Measurements from ENCODE around the gene KLF13. TPM values are rescaled to one million over a fixed set of nuclear protein-coding genes. Genes with fewer than 3 reads are reported as not detected.

The KLF13 gene
- polyA plus RNA-seq, 1 experiment, result 16.8 TPM

GRCh38 chr15:31402003-31402402 is 75.4 kb downstream of the KLF13 start:
- CTCF ChIA-PET, result no interaction called here
- TF ChIP-seq CTCF (IDR thresholded peaks at IDR 0.05; ENCODE audit: low read depth, low read length), result no peak
- Histone ChIP-seq H3K27me3 (ENCODE audit: control insufficient read depth, insufficient read depth, low read length) (no peaks in the 10 kb centered on the region), H3K9me3 (ENCODE audit: control insufficient read depth, insufficient read depth, low read length) (peaks cover 3% of the 10 kb centered on the region; the same call in 1 of the 2 replicates), H3K27ac (ENCODE audit: low read depth, low read length) (no peak overlapping the region), H3K4me3 (ENCODE audit: low read depth, low read length) (no peak overlapping the region)
- no peak for DNase-seq (ENCODE audit: low read depth, low spot score)
- POLR2A ChIA-PET, result interaction anchor here (0.7 kb wide), 1 partner anchor 36 kb away, joined by 3 read pairs; no protein-coding TSS in a partner anchor

DNA sequence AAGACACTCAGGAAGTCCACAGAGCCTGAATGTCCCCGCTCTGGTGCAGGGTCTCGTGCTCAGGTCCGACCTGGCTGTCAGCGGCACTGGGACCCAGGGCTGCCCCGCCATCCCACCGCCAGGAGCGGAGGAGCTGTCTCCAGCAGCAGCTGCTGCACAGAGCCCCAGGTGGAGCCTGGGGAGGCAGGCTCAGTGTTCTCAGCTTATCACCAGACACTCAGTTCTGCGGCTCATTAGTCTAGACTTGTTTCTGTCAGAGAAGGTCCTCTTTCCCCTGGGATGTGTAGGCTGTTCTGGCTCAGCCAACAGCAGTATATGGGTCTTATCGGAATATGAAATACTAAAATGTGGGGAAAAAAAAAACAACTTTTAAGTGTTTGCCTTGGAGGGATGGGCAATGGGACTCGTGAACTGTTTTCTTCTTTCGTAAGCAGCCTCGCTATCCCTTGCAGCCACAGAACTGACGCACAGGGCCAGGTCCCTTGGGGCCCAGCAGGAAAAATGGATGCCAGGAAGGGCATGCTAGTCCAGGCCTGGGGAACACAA is 75.9 kb downstream of the KLF13 start:
- H3K27me3 ChIP-seq (ENCODE audit: control insufficient read depth, insufficient read depth, low read length), result no peaks in the 10 kb centered on the region
- ChIA-PET POLR2A (interaction anchor here (0.7 kb wide), 1 partner anchor 36 kb away, joined by 3 read pairs; no protein-coding TSS in a partner anchor), CTCF (no interaction called here)
- no peak overlapping the region for H3K4me3 ChIP-seq (ENCODE audit: low read depth, low read length)
- H3K9me3 ChIP-seq (ENCODE audit: control insufficient read depth, insufficient read depth, low read length), result peaks cover 3% of the 10 kb centered on the region; the same call in 1 of the 2 replicates
- TF ChIP-seq CTCF (IDR thresholded peaks at IDR 0.05; ENCODE audit: low read depth, low read length), result no peak
- H3K27ac ChIP-seq (ENCODE audit: low read depth, low read length), result no peak overlapping the region
- DNase-seq (ENCODE audit: low read depth, low spot score), result no peak

- DNase-seq (ENCODE audit: low read depth, low spot score), result no peak
- TF ChIP-seq CTCF (IDR thresholded peaks at IDR 0.05; ENCODE audit: low read depth, low read length), result no peak
- no peak overlapping the region for H3K4me3 ChIP-seq (ENCODE audit: low read depth, low read length)
- ChIA-PET POLR2A (no interaction called here), CTCF (no interaction called here)
- H3K27me3 ChIP-seq (ENCODE audit: control insufficient read depth, insufficient read depth, low read length), result no peaks in the 10 kb centered on the region
- no peak overlapping the region for H3K27ac ChIP-seq (ENCODE audit: low read depth, low read length)
- H3K9me3 ChIP-seq (ENCODE audit: control insufficient read depth, insufficient read depth, low read length), result peaks cover 3% of the 10 kb centered on the region; the same call in 1 of the 2 replicates
Observed at GRCh38 chr15:31403096-31403495, 76.5 kb downstream of the KLF13 start.

DNA sequence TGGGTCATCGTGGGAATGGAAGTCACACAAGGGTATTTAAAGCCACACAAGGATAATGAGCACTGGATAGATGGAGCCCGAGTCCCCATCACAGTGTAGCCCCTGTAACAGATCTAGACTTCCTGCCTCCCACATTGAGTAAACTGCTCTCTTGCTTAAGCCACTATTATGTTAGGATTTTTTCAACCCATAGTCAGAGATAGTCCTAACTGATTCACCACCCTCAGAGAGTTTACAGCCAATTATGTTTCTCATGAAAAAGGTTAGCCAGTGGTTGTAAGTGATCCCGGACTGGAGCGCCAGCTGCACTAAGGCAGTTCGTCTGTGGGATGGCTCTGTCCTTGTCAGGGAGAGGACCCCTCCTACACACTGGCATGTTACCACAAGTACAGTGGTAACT is 77.0 kb downstream of the KLF13 start:
- no peak for DNase-seq (ENCODE audit: low read depth, low spot score)
- ChIA-PET CTCF (no interaction called here), POLR2A (no interaction called here)
- TF ChIP-seq CTCF (IDR thresholded peaks at IDR 0.05; ENCODE audit: low read depth, low read length), result no peak
- Histone ChIP-seq H3K9me3 (ENCODE audit: control insufficient read depth, insufficient read depth, low read length) (peaks cover 3% of the 10 kb centered on the region; the same call in 1 of the 2 replicates), H3K27me3 (ENCODE audit: control insufficient read depth, insufficient read depth, low read length) (no peaks in the 10 kb centered on the region), H3K27ac (ENCODE audit: low read depth, low read length) (no peak overlapping the region), H3K4me3 (ENCODE audit: low read depth, low read length) (no peak overlapping the region)

DNA sequence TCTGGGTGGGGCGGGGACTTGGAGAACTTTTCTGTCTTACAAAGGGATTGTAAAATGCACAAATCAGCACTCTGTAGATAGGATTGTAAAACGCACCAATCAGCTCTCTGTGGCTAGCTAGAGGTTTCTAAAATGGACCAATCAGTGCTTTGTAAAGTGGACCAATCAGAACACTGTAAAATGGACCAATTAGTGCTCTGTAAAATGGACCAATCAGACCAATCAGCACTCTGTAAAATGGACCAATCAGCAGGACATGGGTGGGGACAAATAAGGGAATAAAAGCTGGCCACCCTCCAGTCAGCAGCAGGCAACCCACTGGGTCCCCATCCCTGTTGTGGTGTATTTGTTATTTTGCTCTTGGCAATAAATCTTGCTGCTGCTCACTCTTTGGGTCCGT is 77.7 kb downstream of the KLF13 start:
- DNase-seq (ENCODE audit: low read depth, low spot score), result no peak
- POLR2A ChIA-PET, result no interaction called here
- Histone ChIP-seq H3K4me3 (ENCODE audit: low read depth, low read length) (no peak overlapping the region), H3K9me3 (ENCODE audit: control insufficient read depth, insufficient read depth, low read length) (peaks cover 7% of the 10 kb centered on the region), H3K27ac (ENCODE audit: low read depth, low read length) (no peak overlapping the region), H3K27me3 (ENCODE audit: control insufficient read depth, insufficient read depth, low read length) (no peaks in the 10 kb centered on the region)
- no peak for TF ChIP-seq CTCF (IDR thresholded peaks at IDR 0.05; ENCODE audit: low read depth, low read length)
- CTCF ChIA-PET, result interaction anchor here (1.0 kb wide), 1 partner anchor 84 kb away, joined by 3 read pairs; no protein-coding TSS in a partner anchor

Measured in AG04450 (cell line).